ENCODE measurements around the gene ABHD1.

DNA sequence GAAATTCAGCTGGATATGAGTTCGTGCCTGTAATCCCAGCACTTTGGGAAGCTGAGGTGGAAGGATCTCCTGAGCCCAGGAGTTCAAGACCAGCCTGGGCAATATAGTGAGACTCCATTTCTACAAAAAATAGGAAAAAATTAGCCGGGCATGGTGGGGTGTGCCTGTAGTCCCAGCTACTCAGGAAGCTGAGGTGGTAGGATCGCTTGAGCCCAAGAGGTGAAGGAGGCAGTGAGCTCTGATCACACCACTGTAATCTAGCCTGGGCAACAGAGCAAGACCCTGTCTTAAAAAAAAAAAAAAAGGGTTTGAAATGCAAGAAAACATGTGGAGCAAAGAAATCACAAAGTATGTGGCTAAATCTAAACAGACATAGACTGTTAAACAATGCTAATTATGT lies 14.5 kb upstream of the ABHD1 start:
- TF ChIP-seq CTCF (optimal IDR thresholded peaks at IDR 0.05 in 1 of 3, IDR thresholded peaks at IDR 0.05 in 1 of 3, conservative IDR thresholded peaks at IDR 0.05 in 1 of 3; ENCODE audit: extremely low read depth in 1 of 3, insufficient read depth in 2 of 3, low read length in 3 of 3): no peak
- no peak for TF ChIP-seq EZH2 (IDR thresholded peaks at IDR 0.05; ENCODE audit: low read length)
